Neural progenitor cell (in vitro differentiated cells): ENCODE results near the gene ZYG11A. TPM values are rescaled to one million over a fixed set of nuclear protein-coding genes. Genes with fewer than 3 reads are reported as not detected.

ENCODE experiments used
- DNase-seq: peaks from one replicate; pipeline ENCODE4 v3.0.0-alpha.2; 2016; ENCODE audit warnings: low spot score
- H2AFZ ChIP-seq: fragments of 200-600 bp; sonication (generic); replicated peaks from 2 replicates; pipeline ENCODE4 v1.6.1; 2016; ENCODE audit warnings: antibody characterized with exemption
- H3F3A ChIP-seq: fragments of 200-600 bp; sonication (generic); 2 replicates; pipeline ENCODE4 v1.6.1; 2016; ENCODE audit warnings: antibody characterized with exemption, low read depth
- H3K27ac ChIP-seq: fragments of 200-600 bp; sonication (generic); 2 replicates; pipeline ENCODE4 v1.5.1; 2016; ENCODE audit warnings: mild to moderate bottlenecking
- H3K27me3 ChIP-seq: fragments of 200-600 bp; sonication (generic); 2 replicates; pipeline ENCODE4 v1.6.1; 2016; ENCODE audit warnings: mild to moderate bottlenecking, moderate library complexity
- H3K36me3 ChIP-seq: fragments of 200-600 bp; sonication (generic); 2 replicates; pipeline ENCODE4 v1.5.1; 2016
- H3K4me1 ChIP-seq: fragments of 200-600 bp; sonication (generic); 2 replicates; pipeline ENCODE4 v1.6.1; 2016; ENCODE audit warnings: mixed run types
- H3K4me2 ChIP-seq: fragments of 200-600 bp; sonication (generic); 2 replicates; pipeline ENCODE4 v1.6.1; 2016
- H3K4me3 ChIP-seq: fragments of 200-600 bp; sonication (generic); 2 replicates; pipeline ENCODE4 v1.5.1; 2016
- H3K79me2 ChIP-seq: fragments of 200-600 bp; sonication (generic); 2 replicates; pipeline ENCODE4 v1.6.1; 2016; ENCODE audit warnings: low read depth
- H3K9ac ChIP-seq: fragments of 200-600 bp; sonication (generic); 2 replicates; pipeline ENCODE4 v1.6.1; 2016
- H3K9me3 ChIP-seq: fragments of 200-600 bp; sonication (generic); 2 replicates; pipeline ENCODE4 v1.5.1; 2016; ENCODE audit warnings: low read depth
- H4K20me1 ChIP-seq: fragments of 200-600 bp; sonication (generic); 2 replicates; pipeline ENCODE4 v1.6.1; 2016; ENCODE audit warnings: low read depth
- H3K27ac Mint-ChIP-seq: 3 replicates; pipeline ENCODE4 v1.8.0; 2021; ENCODE audit warnings: mixed read lengths
- H3K27me3 Mint-ChIP-seq: 2 replicates; pipeline ENCODE4 v1.8.0; 2022; ENCODE audit warnings: low read depth, mild to moderate bottlenecking, inconsistent platforms, moderate library complexity, mixed read lengths; ENCODE audit not compliant: insufficient read depth
- H3K36me3 Mint-ChIP-seq: 3 replicates; pipeline ENCODE4 v1.8.0; 2021; ENCODE audit warnings: mixed read lengths
- H3K4me1 Mint-ChIP-seq: 3 replicates; pipeline ENCODE4 v1.8.0; 2021; ENCODE audit warnings: mixed read lengths
- H3K4me3 Mint-ChIP-seq: 3 replicates; pipeline ENCODE4 v1.8.0; 2021; ENCODE audit warnings: mild to moderate bottlenecking, moderate library complexity, mixed read lengths
- H3K9me3 Mint-ChIP-seq: 3 replicates; pipeline ENCODE4 v1.8.0; 2020; ENCODE audit warnings: mixed read lengths
- CTCF ChIP-seq: fragments of 200-600 bp; sonication (generic); IDR thresholded peaks from 2 replicates; pipeline ENCODE4 v1.5.1; 2017; ENCODE audit warnings: antibody characterized with exemption, mild to moderate bottlenecking
- EZH2 ChIP-seq: fragments of 200-600 bp; sonication (generic); IDR thresholded peaks from 2 replicates; pipeline ENCODE4 v1.6.1; 2017; ENCODE audit warnings: antibody characterized with exemption, mild to moderate bottlenecking, moderate library complexity
- EZH2phosphoT487 ChIP-seq: fragments of 200-600 bp; sonication (generic); IDR thresholded peaks from 2 replicates; pipeline ENCODE4 v1.6.1; 2017; ENCODE audit warnings: antibody characterized with exemption
- total RNA-seq: library from RNA; depleted of rRNA; stranded (reverse); fragments of >200 nt; gene quantifications from 2 replicates; pipeline ENCODE4 v1.2.3, GENCODE V29; 2015; ENCODE audit warnings: low replicate concordance

ZYG11A gene
- total RNA-seq, 1 donor from 2014 or later, result 0.52 TPM

DNA sequence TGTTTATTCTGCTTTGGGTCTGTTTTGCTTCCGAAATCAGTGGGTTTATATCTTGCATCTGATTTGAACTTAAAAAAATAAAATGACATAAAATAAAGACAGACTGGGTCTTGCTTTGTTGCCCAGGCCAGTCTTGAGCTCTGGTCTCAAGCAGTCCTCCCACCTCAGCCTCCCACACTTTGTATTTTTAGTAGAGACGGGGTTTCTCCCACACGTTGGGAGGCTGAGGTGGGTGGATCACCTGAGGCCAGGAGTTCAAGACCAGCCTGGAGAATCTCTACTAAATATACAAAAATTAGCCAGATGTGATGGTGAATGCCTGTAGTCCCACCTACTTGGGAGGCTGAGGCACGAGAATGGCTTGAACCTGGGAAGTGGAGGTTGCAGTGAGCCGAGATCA is 5.9 kb downstream of the ZYG11A start:
- Histone ChIP-seq H3K27me3 (peaks cover 18% of the 10 kb centered on the region), H3K4me1 (no peaks in the 10 kb centered on the region), H4K20me1 (no peaks in the 10 kb centered on the region), H3K4me3 (no peak overlapping the region), H3F3A (peaks cover 9% of the 10 kb centered on the region), H3K9ac (no peak overlapping the region), H3K4me2 (no peak overlapping the region), H3K9me3 (no peaks in the 10 kb centered on the region), H3K36me3 (no peaks in the 10 kb centered on the region), H3K79me2 (no peaks in the 10 kb centered on the region), H3K27ac (no peak overlapping the region), H2AFZ (no peak overlapping the region)
- H3K4me3 Mint-ChIP-seq, result no peak overlapping the region
- TF ChIP-seq CTCF, result no peak
- TF ChIP-seq EZH2, result no peak
- TF ChIP-seq EZH2phosphoT487, result no peak
- DNase-seq, result no peak
- no peaks in the 10 kb centered on the region for H3K4me1 Mint-ChIP-seq
- no peak overlapping the region for H3K27ac Mint-ChIP-seq
- no peaks in the 10 kb centered on the region for H3K9me3 Mint-ChIP-seq
- H3K27me3 Mint-ChIP-seq, result peaks cover 13% of the 10 kb centered on the region
- no peaks in the 10 kb centered on the region for H3K36me3 Mint-ChIP-seq

DNA sequence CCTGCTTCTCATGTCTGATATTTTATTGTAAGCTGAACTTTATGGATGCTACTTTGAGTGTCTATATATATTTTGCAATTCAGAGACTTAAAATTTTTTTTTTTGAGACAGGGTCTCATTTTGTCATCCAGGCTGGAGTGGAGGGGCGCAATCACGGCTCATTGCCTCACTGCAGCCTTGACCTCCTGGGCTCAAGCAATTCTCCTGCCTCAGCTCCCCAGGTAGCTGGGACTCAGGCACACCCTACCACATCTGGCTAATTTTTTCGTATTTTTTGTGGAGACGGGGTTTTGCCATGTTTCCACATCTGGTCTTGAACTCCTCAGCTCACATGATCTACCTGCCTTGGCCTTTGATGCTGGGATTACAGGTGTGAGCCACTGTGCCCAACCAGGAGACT is 8.4 kb downstream of the ZYG11A start:
- no peaks in the 10 kb centered on the region for H3K9me3 Mint-ChIP-seq
- no peak overlapping the region for H3K4me3 Mint-ChIP-seq
- Histone ChIP-seq H3F3A (no peaks in the 10 kb centered on the region), H3K27me3 (no peaks in the 10 kb centered on the region), H2AFZ (no peak overlapping the region), H3K9ac (no peak overlapping the region), H4K20me1 (no peaks in the 10 kb centered on the region), H3K4me1 (no peaks in the 10 kb centered on the region), H3K9me3 (no peaks in the 10 kb centered on the region), H3K36me3 (no peaks in the 10 kb centered on the region), H3K4me2 (no peak overlapping the region), H3K79me2 (no peaks in the 10 kb centered on the region), H3K4me3 (no peak overlapping the region), H3K27ac (no peak overlapping the region)
- H3K36me3 Mint-ChIP-seq, result no peaks in the 10 kb centered on the region
- no peak for DNase-seq
- TF ChIP-seq EZH2phosphoT487 (no peak), EZH2 (no peak), CTCF (no peak)
- H3K4me1 Mint-ChIP-seq, result no peaks in the 10 kb centered on the region
- peaks cover 1% of the 10 kb centered on the region for H3K27me3 Mint-ChIP-seq
- no peak overlapping the region for H3K27ac Mint-ChIP-seq

DNA sequence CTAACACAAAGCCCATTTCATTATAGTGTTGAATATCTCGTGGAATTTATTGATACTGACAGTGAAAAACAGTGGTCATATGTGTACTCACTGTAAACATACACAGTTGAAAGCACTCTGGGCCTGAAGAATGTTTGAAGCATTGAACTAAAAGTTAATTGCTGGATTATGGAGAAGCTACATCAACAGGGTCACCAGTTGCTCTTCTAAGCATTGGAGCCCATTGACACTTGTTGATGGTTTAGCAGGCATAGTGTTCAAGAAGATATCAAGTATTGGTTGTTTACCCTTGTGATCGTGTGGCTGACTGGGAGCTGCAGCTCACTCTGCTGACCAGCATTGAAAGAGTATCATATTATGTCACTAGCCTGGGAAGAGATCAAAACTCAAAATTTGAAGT is 10.3 kb downstream of the ZYG11A start:
- no peaks in the 10 kb centered on the region for H3K4me1 Mint-ChIP-seq
- H3K9ac ChIP-seq, result no peak overlapping the region
- H3K79me2 ChIP-seq, result no peaks in the 10 kb centered on the region
- H3K36me3 Mint-ChIP-seq, result no peaks in the 10 kb centered on the region
- H3K4me2 ChIP-seq, result no peak overlapping the region
- no peak overlapping the region for H3K4me3 Mint-ChIP-seq
- DNase-seq, result no peak
- no peaks in the 10 kb centered on the region for H3F3A ChIP-seq
- H4K20me1 ChIP-seq, result no peaks in the 10 kb centered on the region
- H3K27ac Mint-ChIP-seq, result no peak overlapping the region
- H3K27me3 Mint-ChIP-seq, result no peaks in the 10 kb centered on the region
- H2AFZ ChIP-seq, result no peak overlapping the region
- no peak overlapping the region for H3K27ac ChIP-seq
- H3K4me3 ChIP-seq, result no peak overlapping the region
- H3K9me3 ChIP-seq, result no peaks in the 10 kb centered on the region
- no peaks in the 10 kb centered on the region for H3K9me3 Mint-ChIP-seq
- no peaks in the 10 kb centered on the region for H3K27me3 ChIP-seq
- no peaks in the 10 kb centered on the region for H3K36me3 ChIP-seq
- no peak for TF ChIP-seq EZH2
- no peak for TF ChIP-seq CTCF
- no peak for TF ChIP-seq EZH2phosphoT487
- no peaks in the 10 kb centered on the region for H3K4me1 ChIP-seq

DNA sequence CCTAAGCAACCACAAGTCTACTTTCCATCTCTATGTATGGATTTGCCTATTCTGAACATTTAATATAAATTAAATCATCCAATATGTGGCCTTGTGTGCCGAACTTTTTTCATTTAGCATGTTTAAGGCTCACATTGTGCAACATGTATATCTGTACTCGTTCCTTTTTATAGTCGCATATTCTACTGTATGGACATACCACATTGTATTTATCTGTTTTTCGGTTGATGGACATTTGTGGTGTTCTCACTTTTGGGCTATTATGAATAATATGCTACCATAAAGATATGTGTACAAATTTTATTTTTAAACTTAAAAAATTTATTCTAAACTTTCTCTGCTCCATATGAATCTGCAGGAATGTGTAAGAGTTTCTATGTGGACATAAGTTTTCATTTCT is 13.0 kb downstream of the ZYG11A start:
- no peaks in the 10 kb centered on the region for H3K27me3 Mint-ChIP-seq

More for the DNA sequence above, 13.0 kb downstream of the ZYG11A start:
- Histone ChIP-seq H3K36me3 (no peaks in the 10 kb centered on the region), H3K4me3 (no peak overlapping the region), H3K27me3 (no peaks in the 10 kb centered on the region), H2AFZ (no peak overlapping the region), H3K4me1 (no peaks in the 10 kb centered on the region), H3K79me2 (no peaks in the 10 kb centered on the region), H3K9me3 (no peaks in the 10 kb centered on the region), H3K4me2 (no peak overlapping the region), H3K9ac (no peak overlapping the region), H3F3A (no peaks in the 10 kb centered on the region), H3K27ac (no peak overlapping the region), H4K20me1 (no peaks in the 10 kb centered on the region)
- Mint-ChIP-seq H3K4me1 (no peaks in the 10 kb centered on the region), H3K27ac (no peak overlapping the region), H3K36me3 (no peaks in the 10 kb centered on the region), H3K4me3 (no peak overlapping the region), H3K9me3 (no peaks in the 10 kb centered on the region)
- DNase-seq, result no peak
- TF ChIP-seq EZH2phosphoT487 (no peak), CTCF (no peak), EZH2 (no peak)
